K562 (cell line): ENCODE results near the gene ARID3B. TPM values are rescaled to one million over a fixed set of nuclear protein-coding genes. Genes with fewer than 3 reads are reported as not detected.
A peak's percentile ranks its signal among the peaks of the same experiment; 100 is the strongest.

Experiments used
- EGR1 ChIP-seq: fragments of 450-650 bp; conservative IDR thresholded peaks from 2 replicates; pipeline ENCODE4 v1.6.1; 2017; ENCODE audit warnings: mild to moderate bottlenecking
- EP300 ChIP-seq: IDR thresholded peaks from 2 replicates; pipeline ENCODE4 v1.6.1; 2012; ENCODE audit warnings: low read length, improper control_type of control experiment
- HES1 ChIP-seq: fragments of 450-650 bp; IDR thresholded peaks from 2 replicates; pipeline ENCODE4 v1.6.1; 2016; ENCODE audit warnings: low read depth, mild to moderate bottlenecking, moderate library complexity
- KAT7 ChIP-seq: sonication (generic); formaldehyde crosslinking; IDR thresholded peaks from 2 replicates; pipeline ENCODE4 v1.8.0; 2022; ENCODE audit warnings: missing genetic modification reagents, mild to moderate bottlenecking, borderline replicate concordance
- LARP7 ChIP-seq: fragments of 450-650 bp; IDR thresholded peaks from 2 replicates; pipeline ENCODE4 v1.6.1; 2016
- MAZ ChIP-seq, 2 experiments: fragments of 450-650 bp in 1 of 2; sonication (generic) in 1 of 2; formaldehyde crosslinking; IDR thresholded peaks in 1 of 2; conservative IDR thresholded peaks in 1 of 2; 2 replicates each; pipeline versions ENCODE4 v1.4.0 to v1.5.0; 2020; ENCODE audit warnings: mild to moderate bottlenecking in 1 of 2, missing genetic modification reagents in 1 of 2
- NBN ChIP-seq: fragments of 450-650 bp; IDR thresholded peaks from 2 replicates; pipeline ENCODE4 v1.6.1; 2016; ENCODE audit warnings: low read depth, mild to moderate bottlenecking
- NRF1 ChIP-seq, 2 experiments: fragments of 450-650 bp; IDR thresholded peaks in 1 of 2; conservative IDR thresholded peaks in 1 of 2; 2 replicates each; pipeline ENCODE4 v1.6.1; 2014; ENCODE audit warnings: mild to moderate bottlenecking in 2 of 2
- PHB ChIP-seq: fragments of 250-450 bp; sonication (Bioruptor Pico); IDR thresholded peaks from 2 replicates; pipeline ENCODE4 v1.5.0; 2021
- RBM22 ChIP-seq: fragments of 200-400 bp; formaldehyde crosslinking; IDR thresholded peaks from 2 replicates; pipeline ENCODE4 v1.6.1; 2018; ENCODE audit warnings: low read length, low read depth; ENCODE audit not compliant: poor library complexity, severe bottlenecking
- SIX5 ChIP-seq, 2 experiments: IDR thresholded peaks; 2 replicates each; pipeline ENCODE4 v1.6.1; 2011; ENCODE audit warnings: low read length in 2 of 2, borderline replicate concordance in 1 of 2, low read depth in 1 of 2, mild to moderate bottlenecking in 1 of 2, moderate library complexity in 1 of 2; ENCODE audit not compliant: insufficient read depth in 1 of 2
- SMARCB1 ChIP-seq: IDR thresholded peaks from 2 replicates; pipeline ENCODE4 v1.6.1; 2011; ENCODE audit warnings: improper control_type of control experiment, low read depth; ENCODE audit not compliant: insufficient read length
- SNAPC5 ChIP-seq: fragments of 250-450 bp; sonication (Bioruptor Pico); IDR thresholded peaks from 2 replicates; pipeline ENCODE4 v1.8.0; 2021; ENCODE audit warnings: moderate library complexity, mild to moderate bottlenecking, inconsistent platforms
- XRCC3 ChIP-seq: fragments of 450-650 bp; IDR thresholded peaks from 2 replicates; pipeline ENCODE4 v1.6.1; 2017; ENCODE audit warnings: mild to moderate bottlenecking, moderate library complexity
- XRCC5 ChIP-seq: fragments of 200-400 bp; formaldehyde crosslinking; IDR thresholded peaks from 2 replicates; pipeline ENCODE4 v1.6.1; 2017; ENCODE audit warnings: low read depth, mild to moderate bottlenecking, low read length
- ZNF512 ChIP-seq: IDR thresholded peaks from 2 replicates; pipeline ENCODE4 v1.6.1; 2016; ENCODE audit warnings: missing genetic modification characterization, missing compliant biosample characterization
- ZNF589 ChIP-seq: fragments of 200-800 bp; sonication (Bioruptor generic); IDR thresholded peaks from 2 replicates; pipeline ENCODE4 v1.6.1; 2016; ENCODE audit warnings: low read depth, missing genetic modification characterization, missing compliant biosample characterization
- polyA plus RNA-seq, 8 experiments: library from polyadenylated mRNA; depleted of rRNA in 4 of 8; stranded (reverse) in 5 of 8; unstranded in 3 of 8; fragments of >200 nt; fragmentation: Nextera tagmentation in 2 of 8; fragmentation: Illumina TruSeq in 1 of 8; extraction: Ambion mirVana in 2 of 8; extraction: Trizol in 1 of 8; gene quantifications; 2 replicates each; pipeline versions ENCODE4 v1.2.1 to v1.2.3, GENCODE V29; 2011 to 2014; ENCODE audit warnings: inconsistent platforms in 1 of 8, missing spikeins in 1 of 8
- total RNA-seq, 7 experiments: library from RNA; depleted of rRNA in 6 of 7; stranded (reverse); fragments of >200 nt in 6 of 7; fragmentation: Illumina TruSeq in 2 of 7; extraction: Trizol in 2 of 7; gene quantifications; 2 replicates each; pipeline versions ENCODE4 v1.2.1 to v1.2.3, GENCODE V29; 2011 to 2021; ENCODE audit warnings: low replicate concordance in 1 of 7
- TF ChIP-seq, protein P1 (sequence below), 2 experiments: fragments of 450-650 bp; formaldehyde crosslinking in 1 of 2; IDR thresholded peaks; 2 replicates each; pipeline versions ENCODE4 v1.4.0 to v1.6.1; 2014 to 2020; ENCODE audit warnings: mild to moderate bottlenecking in 2 of 2, borderline replicate concordance in 1 of 2, low read depth in 1 of 2

Gene ARID3B
- total and polyA plus RNA-seq, 9 of the 15 experiments (the other 6 are each of a cell fraction or from before 2014, with no cell fraction given): 0.32 to 15.1 (median 7.1) TPM

GRCh38 chr15:74541494-74542165 is 610 bp downstream of the ARID3B start (continued):
- TF ChIP-seq, protein P1, sequence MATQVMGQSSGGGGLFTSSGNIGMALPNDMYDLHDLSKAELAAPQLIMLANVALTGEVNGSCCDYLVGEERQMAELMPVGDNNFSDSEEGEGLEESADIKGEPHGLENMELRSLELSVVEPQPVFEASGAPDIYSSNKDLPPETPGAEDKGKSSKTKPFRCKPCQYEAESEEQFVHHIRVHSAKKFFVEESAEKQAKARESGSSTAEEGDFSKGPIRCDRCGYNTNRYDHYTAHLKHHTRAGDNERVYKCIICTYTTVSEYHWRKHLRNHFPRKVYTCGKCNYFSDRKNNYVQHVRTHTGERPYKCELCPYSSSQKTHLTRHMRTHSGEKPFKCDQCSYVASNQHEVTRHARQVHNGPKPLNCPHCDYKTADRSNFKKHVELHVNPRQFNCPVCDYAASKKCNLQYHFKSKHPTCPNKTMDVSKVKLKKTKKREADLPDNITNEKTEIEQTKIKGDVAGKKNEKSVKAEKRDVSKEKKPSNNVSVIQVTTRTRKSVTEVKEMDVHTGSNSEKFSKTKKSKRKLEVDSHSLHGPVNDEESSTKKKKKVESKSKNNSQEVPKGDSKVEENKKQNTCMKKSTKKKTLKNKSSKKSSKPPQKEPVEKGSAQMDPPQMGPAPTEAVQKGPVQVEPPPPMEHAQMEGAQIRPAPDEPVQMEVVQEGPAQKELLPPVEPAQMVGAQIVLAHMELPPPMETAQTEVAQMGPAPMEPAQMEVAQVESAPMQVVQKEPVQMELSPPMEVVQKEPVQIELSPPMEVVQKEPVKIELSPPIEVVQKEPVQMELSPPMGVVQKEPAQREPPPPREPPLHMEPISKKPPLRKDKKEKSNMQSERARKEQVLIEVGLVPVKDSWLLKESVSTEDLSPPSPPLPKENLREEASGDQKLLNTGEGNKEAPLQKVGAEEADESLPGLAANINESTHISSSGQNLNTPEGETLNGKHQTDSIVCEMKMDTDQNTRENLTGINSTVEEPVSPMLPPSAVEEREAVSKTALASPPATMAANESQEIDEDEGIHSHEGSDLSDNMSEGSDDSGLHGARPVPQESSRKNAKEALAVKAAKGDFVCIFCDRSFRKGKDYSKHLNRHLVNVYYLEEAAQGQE (IDR thresholded peaks at IDR 0.05; ENCODE audit: borderline replicate concordance): no peak
- TF ChIP-seq, protein P1 (CRISPR knock-in tag; IDR thresholded peaks at IDR 0.05; ENCODE audit: low read depth): no peak
- no peak for TF ChIP-seq NBN
- peak; percentile 70 for TF ChIP-seq EP300
- TF ChIP-seq HES1: peak; percentile 36; the same call in 1 of the 2 replicates
- TF ChIP-seq SIX5 (IDR thresholded peaks at IDR 0.05; ENCODE audit: borderline replicate concordance in 1 of 2, insufficient read depth in 1 of 2, low read depth in 1 of 2, low read length in 2 of 2): no peak
- no peak for TF ChIP-seq PHB (CRISPR knock-in tag)
- TF ChIP-seq KAT7 (CRISPR knock-in tag): no peak
- TF ChIP-seq NRF1 (conservative IDR thresholded peaks at IDR 0.05 in 1 of 2, IDR thresholded peaks at IDR 0.05 in 1 of 2): no peak
- TF ChIP-seq XRCC5: no peak
- no peak for TF ChIP-seq SMARCB1
- TF ChIP-seq EGR1: peak; percentile 74
- no peak for TF ChIP-seq ZNF512 (tag)
- TF ChIP-seq RBM22: no peak
- no peak for TF ChIP-seq LARP7
- TF ChIP-seq MAZ (CRISPR knock-in tag; conservative IDR thresholded peaks at IDR 0.05 in 1 of 2, IDR thresholded peaks at IDR 0.05 in 1 of 2): 0 out of 4 replicates have a peak, but pooled peaks of 1 of the 2 experiments have one; percentile 20
- no peak for TF ChIP-seq XRCC3
- TF ChIP-seq ZNF589 (CRISPR knock-in tag): no peak
- TF ChIP-seq SNAPC5 (CRISPR knock-in tag): no peak
